WERI-Rb-1 (cell line): ENCODE measurements around the gene KLC1.
A peak's percentile ranks its signal among the peaks of the same experiment; 100 is the strongest.

Experiments used
- DNase-seq: peaks from one replicate; pipeline ENCODE4 v3.0.0-alpha.2; 2020
- H3K27ac ChIP-seq: fragments of 250-450 bp; sonication (Bioruptor Pico); 2 replicates; pipeline ENCODE4 v1.5.1; 2020; ENCODE audit warnings: mild to moderate bottlenecking, moderate library complexity
- H3K27me3 ChIP-seq: fragments of 250-450 bp; sonication (Bioruptor Pico); 2 replicates; pipeline ENCODE4 v1.5.1; 2021; ENCODE audit warnings: mild to moderate bottlenecking, low read depth, moderate library complexity; ENCODE audit not compliant: insufficient read depth, severe bottlenecking
- H3K36me3 ChIP-seq: fragments of 250-450 bp; sonication (Bioruptor Pico); 2 replicates; pipeline ENCODE4 v1.5.1; 2020; ENCODE audit warnings: mild to moderate bottlenecking, moderate library complexity
- H3K4me3 ChIP-seq: 2 replicates; pipeline ENCODE4 v1.5.1; 2011; ENCODE audit warnings: low read depth, mild to moderate bottlenecking, control low read depth, low read length
- H3K9me3 ChIP-seq: fragments of 250-450 bp; sonication (Bioruptor Pico); 2 replicates; pipeline ENCODE4 v1.5.1; 2021; ENCODE audit warnings: mild to moderate bottlenecking, moderate library complexity; ENCODE audit not compliant: severe bottlenecking
- TF ChIP-seq, protein P1 (sequence below): IDR thresholded peaks from 2 replicates; pipeline ENCODE4 v1.5.1; 2011; ENCODE audit warnings: low read depth, mild to moderate bottlenecking, control low read depth, inconsistent platforms, low read length

The KLC1 gene

DNA sequence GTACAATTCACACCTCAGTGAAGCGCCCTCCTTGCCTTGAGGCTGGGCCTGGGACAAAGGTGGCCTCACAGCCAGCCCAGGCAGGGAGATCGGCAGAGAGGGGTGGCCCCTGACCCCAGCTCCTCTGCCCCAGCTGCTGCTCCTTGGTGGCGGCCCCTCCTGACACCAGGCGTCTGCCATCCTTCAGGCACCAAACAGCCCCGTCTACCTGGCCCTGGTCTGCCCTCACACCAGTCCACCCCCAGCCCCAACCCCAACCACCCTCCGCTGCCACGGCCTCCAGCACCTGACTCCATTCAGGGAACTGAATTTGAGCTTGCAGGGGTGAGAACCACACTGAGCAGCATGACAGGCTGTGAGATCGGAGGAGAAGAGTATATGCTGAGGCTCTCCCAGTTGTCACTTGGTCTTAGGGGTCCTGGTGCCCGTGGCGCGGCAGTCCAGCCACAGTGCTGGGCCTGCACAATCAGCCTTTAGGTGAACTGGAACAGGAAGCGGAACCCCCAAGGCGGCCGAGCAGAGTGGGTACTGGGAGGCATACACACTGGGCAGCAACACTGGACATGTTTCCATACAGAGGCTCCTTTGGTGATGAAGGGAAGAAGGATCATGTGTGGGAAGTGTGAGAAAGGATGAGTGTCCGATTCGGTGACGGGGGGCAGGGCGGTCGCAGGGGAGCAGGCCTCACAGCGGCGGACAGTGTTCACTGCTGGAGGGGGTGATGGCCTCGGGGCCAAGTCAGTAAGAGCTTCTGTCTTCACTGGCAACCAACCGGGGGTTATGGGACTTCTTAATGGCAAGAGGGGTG lies 105.3 kb downstream of the KLC1 start:
- DNase-seq = no peak
- Histone ChIP-seq H3K9me3 (no peaks in the 10 kb centered on the region), H3K27me3 (no peaks in the 10 kb centered on the region), H3K36me3 (peaks cover 48% of the 10 kb centered on the region), H3K27ac (no peak overlapping the region), H3K4me3 (no peak overlapping the region)
- TF ChIP-seq, protein P1, sequence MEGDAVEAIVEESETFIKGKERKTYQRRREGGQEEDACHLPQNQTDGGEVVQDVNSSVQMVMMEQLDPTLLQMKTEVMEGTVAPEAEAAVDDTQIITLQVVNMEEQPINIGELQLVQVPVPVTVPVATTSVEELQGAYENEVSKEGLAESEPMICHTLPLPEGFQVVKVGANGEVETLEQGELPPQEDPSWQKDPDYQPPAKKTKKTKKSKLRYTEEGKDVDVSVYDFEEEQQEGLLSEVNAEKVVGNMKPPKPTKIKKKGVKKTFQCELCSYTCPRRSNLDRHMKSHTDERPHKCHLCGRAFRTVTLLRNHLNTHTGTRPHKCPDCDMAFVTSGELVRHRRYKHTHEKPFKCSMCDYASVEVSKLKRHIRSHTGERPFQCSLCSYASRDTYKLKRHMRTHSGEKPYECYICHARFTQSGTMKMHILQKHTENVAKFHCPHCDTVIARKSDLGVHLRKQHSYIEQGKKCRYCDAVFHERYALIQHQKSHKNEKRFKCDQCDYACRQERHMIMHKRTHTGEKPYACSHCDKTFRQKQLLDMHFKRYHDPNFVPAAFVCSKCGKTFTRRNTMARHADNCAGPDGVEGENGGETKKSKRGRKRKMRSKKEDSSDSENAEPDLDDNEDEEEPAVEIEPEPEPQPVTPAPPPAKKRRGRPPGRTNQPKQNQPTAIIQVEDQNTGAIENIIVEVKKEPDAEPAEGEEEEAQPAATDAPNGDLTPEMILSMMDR = no peak

DNA sequence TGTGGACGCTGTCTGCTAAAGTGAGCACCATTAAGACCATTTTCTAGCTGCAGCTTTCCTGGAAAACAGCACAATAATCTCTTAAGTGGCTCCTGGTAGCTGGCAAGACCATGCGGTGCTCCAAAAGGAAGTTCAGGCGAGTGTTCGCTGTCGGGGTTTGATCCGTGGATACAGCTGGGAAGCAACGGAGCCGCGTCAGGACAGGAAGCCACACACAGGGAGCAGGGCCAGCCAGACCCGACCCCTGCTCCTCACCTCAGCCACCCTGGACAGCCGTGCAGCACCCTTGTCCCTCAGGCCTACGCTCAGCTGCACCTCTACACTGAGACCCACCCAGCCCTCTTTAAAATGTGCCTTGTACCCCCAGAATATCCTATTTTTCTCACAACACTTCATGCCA lies 106.0 kb downstream of the KLC1 start:
- TF ChIP-seq, protein P1 = no peak
- H3K9me3 ChIP-seq = no peaks in the 10 kb centered on the region
- peaks cover 44% of the 10 kb centered on the region for H3K36me3 ChIP-seq
- no peak overlapping the region for H3K4me3 ChIP-seq
- H3K27me3 ChIP-seq = no peaks in the 10 kb centered on the region
- peak overlapping the region; percentile 36 for H3K27ac ChIP-seq
- DNase-seq = peak; percentile 41

DNA sequence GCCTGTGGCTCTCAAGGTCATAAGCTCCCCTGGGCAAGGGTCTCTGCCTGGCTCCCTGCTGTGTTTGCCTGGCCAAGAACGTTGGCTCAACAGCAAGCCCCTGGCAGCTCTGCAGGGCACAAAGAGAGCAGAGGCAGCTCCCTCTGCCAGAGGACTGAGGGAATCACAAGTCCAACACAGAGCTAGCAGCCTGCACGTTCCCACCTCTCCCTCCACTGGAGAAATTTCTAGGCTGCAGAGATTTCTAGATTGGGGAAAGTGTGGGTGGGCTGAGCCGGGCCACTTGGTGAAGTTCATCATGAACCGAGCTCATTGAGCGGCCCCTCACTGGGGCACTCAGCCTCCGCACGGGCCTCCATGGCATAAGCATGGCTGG lies 106.4 kb downstream of the KLC1 start:
- DNase-seq = no peak
- H3K27me3 ChIP-seq = no peaks in the 10 kb centered on the region
- no peaks in the 10 kb centered on the region for H3K9me3 ChIP-seq
- peaks cover 40% of the 10 kb centered on the region for H3K36me3 ChIP-seq
- TF ChIP-seq, protein P1 = no peak
- no peak overlapping the region for H3K4me3 ChIP-seq
- peak overlapping the region; percentile 36; the same call in 1 of the 2 replicates for H3K27ac ChIP-seq

DNA sequence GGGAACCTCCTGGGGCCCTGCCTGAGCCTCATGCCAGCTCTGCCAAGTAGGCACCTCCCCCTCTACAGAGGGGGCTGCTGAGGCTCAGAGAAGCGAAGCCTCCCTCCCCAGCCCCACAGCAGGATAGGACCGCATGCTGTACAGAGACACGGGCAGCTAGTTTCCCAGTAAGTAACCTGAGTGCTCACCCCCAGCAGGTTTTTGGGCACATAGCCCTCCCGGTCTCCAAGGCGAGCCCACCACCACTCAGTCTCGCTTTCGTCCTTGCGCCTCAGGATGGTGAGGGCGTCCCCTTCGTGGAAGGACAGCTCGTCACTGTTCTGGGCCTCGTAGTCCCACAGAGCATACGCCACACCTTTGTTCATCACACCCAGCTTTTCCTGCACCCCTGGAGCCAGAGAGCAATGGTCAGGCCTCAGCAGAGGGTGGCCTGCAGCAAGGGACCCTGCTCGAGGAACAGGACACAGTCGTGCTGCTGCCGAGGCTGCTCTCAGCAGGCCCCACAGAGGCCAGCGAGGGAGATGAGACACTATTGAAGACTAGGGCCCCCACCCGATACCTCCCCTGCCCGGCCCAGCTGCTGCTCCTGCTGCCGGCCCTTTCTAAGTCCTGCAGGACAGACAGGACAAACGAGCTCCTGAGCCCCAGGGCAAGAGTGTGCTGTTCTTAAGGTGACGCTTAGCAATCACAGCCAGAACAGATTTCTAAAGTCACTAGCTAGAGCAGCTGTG lies 107.0 kb downstream of the KLC1 start:
- Histone ChIP-seq H3K27ac (peak overlapping the region; percentile 11), H3K27me3 (no peaks in the 10 kb centered on the region), H3K36me3 (peaks cover 34% of the 10 kb centered on the region), H3K9me3 (no peaks in the 10 kb centered on the region), H3K4me3 (no peak overlapping the region)
- DNase-seq = peak; percentile 67
- TF ChIP-seq, protein P1 = no peak

DNA sequence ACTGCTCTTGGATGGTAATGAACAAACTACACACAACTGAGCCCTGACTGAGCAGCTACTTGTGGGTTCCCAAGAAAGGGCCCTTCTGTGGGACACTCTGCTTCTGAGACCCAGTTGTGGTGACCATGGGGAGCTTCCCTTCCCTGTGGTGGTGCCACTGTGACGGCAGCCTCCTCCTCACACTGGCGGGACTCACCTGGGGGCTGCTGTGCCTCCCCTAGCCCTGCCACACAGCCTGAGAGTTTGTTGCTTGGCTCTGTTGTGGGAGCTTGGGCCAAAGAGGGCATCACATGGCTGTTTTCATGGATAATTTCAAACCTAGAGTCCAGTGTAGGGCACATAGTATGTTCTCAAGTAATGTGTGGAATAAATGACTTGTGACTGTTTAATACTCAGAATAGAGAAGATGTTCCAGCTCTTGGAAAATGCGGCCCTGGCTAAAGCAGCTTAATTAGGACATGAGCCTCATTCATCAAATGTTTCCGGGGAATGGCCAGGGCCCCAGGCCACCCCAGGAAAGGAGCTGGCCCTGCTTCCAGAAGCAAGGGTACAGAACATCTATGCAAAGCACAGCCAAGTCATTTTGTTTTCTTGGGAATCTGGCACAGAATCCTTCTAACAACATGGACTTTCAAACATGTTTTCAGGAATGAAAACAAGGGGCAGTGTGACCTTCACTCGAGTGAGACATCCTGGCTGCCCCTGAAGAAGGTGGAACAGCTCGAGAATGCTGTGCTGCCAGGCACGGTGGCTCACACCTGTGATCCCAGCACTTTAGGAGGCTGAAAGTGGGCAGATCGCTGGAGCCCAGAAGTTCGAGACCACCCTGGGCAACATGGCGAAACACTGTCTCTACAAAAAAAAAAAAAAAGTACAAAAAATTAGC lies 107.8 kb downstream of the KLC1 start:
- no peaks in the 10 kb centered on the region for H3K27me3 ChIP-seq
- H3K27ac ChIP-seq = peak overlapping the region; percentile 11; the same call in 1 of the 2 replicates
- H3K4me3 ChIP-seq = no peak overlapping the region
- TF ChIP-seq, protein P1 = no peak
- no peak for DNase-seq
- H3K36me3 ChIP-seq = peaks cover 34% of the 10 kb centered on the region
- no peaks in the 10 kb centered on the region for H3K9me3 ChIP-seq
